ENCODE measurements around the gene GALNT14.

DNA sequence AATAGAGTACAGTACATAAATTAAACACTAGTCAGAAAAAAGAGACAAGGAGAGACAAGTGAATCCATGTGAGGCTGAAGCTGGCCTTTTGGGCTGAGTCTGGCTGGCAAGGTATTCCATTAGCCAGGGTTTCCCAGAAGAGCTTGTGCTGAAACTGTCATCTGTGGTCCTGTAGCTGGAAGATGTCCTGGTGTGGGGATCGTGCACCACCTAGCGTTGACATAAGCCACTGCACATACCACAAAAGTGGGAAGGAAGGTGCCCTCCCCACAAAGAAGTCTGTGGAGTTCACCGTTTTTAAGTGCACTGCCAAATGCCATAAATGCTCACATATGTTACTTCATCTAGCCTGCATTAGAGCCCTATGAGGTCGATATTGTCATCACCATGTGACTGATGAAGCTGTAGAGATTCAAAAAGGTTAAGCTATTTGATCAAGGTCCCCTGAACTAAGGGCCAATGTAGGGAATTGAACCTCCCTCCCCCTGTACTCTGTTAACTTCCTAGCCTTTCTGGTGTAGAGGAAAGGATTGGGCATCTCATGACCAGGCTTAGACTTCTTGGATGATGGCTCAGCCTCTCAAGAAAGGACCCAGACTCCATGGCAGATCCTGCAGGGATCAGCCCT lies 31.9 kb upstream of the GALNT14 start:
- TF ChIP-seq, protein P1, sequence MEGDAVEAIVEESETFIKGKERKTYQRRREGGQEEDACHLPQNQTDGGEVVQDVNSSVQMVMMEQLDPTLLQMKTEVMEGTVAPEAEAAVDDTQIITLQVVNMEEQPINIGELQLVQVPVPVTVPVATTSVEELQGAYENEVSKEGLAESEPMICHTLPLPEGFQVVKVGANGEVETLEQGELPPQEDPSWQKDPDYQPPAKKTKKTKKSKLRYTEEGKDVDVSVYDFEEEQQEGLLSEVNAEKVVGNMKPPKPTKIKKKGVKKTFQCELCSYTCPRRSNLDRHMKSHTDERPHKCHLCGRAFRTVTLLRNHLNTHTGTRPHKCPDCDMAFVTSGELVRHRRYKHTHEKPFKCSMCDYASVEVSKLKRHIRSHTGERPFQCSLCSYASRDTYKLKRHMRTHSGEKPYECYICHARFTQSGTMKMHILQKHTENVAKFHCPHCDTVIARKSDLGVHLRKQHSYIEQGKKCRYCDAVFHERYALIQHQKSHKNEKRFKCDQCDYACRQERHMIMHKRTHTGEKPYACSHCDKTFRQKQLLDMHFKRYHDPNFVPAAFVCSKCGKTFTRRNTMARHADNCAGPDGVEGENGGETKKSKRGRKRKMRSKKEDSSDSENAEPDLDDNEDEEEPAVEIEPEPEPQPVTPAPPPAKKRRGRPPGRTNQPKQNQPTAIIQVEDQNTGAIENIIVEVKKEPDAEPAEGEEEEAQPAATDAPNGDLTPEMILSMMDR (conservative IDR thresholded peaks at IDR 0.05; ENCODE audit: low read length), result peak; percentile 95
- no peak for TF ChIP-seq EZH2phosphoT487 (IDR thresholded peaks at IDR 0.05; ENCODE audit: borderline replicate concordance)
